HG03060 (cell line): Measurements from ENCODE around the gene UTP4.

Experiments used
- ATAC-seq: cut with Tn5 transposase; IDR thresholded peaks from one replicate; pipeline ENCODE4 v1.9.1; 2021; ENCODE audit warnings: low read depth, moderate number of reproducible peaks; ENCODE audit not compliant: unreplicated experiment

The UTP4 gene

DNA sequence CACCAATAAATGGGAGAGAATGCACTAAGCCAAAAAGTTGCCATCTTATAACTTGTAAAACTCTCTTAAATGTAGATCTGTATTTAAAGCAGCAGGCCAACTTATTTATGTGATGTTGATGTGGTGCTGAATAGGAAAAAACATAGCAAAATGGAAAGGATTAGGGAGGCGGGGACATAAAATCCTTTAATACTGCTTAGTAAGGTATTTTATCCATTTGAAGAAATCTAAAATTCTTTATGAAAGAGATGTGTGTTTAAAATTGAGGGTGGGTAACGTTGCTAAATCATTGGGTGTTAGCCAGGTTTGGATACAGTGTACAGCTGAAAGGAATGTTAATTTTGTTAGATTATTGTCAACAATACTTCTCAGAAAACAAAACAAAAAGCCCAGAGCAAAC, 68.8 kb downstream of the UTP4 start:
- ATAC-seq, result no peak

DNA sequence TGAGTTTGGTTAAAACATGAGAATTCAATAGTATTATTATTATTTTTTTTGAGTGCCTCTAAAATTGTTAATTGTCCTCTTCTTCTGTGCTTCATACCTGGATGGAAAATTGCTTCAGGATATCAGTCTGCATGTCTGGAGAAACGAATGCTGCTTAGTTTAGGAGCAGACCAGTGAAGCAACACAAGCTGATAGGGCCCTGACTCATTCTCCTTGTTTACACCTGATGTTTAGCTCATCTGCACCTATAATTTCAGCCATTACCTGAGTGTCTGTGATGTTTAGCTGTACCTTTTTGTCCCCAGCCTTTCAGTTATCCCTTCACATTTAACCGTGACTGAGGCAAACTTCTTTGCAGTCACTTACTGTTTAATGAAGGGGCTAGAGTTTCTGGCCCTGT, 69.3 kb downstream of the UTP4 start:
- ATAC-seq, result no peak

DNA sequence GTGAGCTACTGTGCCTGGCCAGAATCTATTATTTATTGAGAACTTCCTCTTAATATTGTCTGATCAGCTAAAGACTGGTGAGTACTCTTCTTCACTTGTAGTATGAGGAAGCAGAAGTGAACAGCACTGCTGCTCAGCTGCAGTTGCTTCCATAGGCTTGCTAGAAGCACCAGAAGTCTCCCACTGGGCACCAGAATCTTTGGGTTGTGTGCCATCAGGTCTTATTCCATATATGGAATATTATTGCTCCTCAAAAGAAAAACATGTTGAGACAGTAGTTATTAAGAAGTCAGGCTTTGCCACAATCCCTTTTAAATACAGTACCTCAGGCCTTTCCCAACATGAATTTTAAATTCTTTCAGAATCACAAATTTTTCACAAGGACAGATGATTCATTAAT, 71.7 kb downstream of the UTP4 start:
- ATAC-seq, result no peak

DNA sequence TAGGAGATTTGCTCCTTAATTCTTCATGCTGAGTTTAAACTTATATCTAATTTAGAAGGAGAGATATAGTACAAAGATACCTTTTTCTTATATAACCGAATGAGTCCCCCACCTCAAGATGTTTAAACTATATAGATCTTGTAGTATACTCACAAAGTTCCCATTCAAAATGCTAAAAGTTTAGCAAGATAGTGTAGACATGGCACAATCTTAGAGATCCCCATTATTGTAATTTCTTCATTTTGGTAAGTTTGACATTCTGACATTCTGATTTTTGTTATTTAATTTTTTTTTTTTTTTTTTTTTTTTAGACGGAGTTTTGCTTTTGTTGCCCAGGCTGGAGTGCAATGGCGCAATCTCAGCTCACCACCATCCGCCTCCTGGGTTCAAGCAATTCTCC, 77.3 kb downstream of the UTP4 start:
- no peak for ATAC-seq

DNA sequence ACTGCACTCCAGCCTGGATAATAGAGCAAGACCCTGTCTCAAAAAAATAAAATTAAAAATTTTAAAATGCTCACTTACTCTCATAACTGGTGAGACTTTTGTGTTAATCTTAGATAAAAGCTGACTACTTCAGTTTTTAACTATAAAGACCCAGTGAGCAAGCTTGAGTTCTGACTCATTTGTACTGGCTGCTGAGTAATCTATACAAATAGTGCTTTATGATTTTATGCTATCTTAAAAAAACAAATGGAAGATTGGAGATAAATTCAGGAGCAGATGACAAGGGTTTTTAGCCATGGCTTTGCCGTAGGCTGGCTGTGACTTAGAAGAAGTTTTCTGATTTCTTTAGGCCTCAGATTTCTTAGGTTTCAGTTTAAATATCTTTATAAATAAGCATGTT, 85.0 kb downstream of the UTP4 start:
- ATAC-seq, result no peak
